GM18519 (cell line): Measurements from ENCODE around the gene SYT1.

Experiments
- ATAC-seq: cut with Tn5 transposase; IDR thresholded peaks from one replicate; pipeline ENCODE4 v1.9.1; 2021; ENCODE audit warnings: mild to moderate bottlenecking, moderate library complexity; ENCODE audit not compliant: unreplicated experiment, low FRiP score

Gene SYT1

GRCh38 chr12:79378496-79378895 lies 513.9 kb downstream of the SYT1 start:
- ATAC-seq, result no peak

GRCh38 chr12:79380402-79380801 lies 515.8 kb downstream of the SYT1 start:
- ATAC-seq, result no peak

- no peak for ATAC-seq
Observed at GRCh38 chr12:79381248-79382208, 517.0 kb downstream of the SYT1 start.

GRCh38 chr12:79384551-79384950 lies 520.0 kb downstream of the SYT1 start:
- no peak for ATAC-seq

GRCh38 chr12:79388011-79388410 lies 523.4 kb downstream of the SYT1 start:
- ATAC-seq, result no peak

GRCh38 chr12:79393842-79394241 lies 529.3 kb downstream of the SYT1 start:
- ATAC-seq, result no peak

- ATAC-seq, result no peak
Observed at GRCh38 chr12:79397609-79398008, 533.0 kb downstream of the SYT1 start.

- ATAC-seq, result no peak
Observed at GRCh38 chr12:79400481-79400880, 535.9 kb downstream of the SYT1 start.

- ATAC-seq, result no peak
Observed at GRCh38 chr12:79402606-79403005, 538.0 kb downstream of the SYT1 start.

GRCh38 chr12:79406993-79407392 lies 542.4 kb downstream of the SYT1 start:
- ATAC-seq, result no peak

- ATAC-seq, result peak; percentile 87
Observed at GRCh38 chr12:79407671-79408622, 543.4 kb downstream of the SYT1 start.

- no peak for ATAC-seq
Observed at GRCh38 chr12:79408689-79409088, 544.1 kb downstream of the SYT1 start.

GRCh38 chr12:79409562-79409961 lies 545.0 kb downstream of the SYT1 start:
- no peak for ATAC-seq

- ATAC-seq, result no peak
Observed at GRCh38 chr12:79411791-79412190, 547.2 kb downstream of the SYT1 start.

GRCh38 chr12:79413796-79414195 lies 549.2 kb downstream of the SYT1 start:
- no peak for ATAC-seq

- ATAC-seq, result no peak
Observed at GRCh38 chr12:79414252-79414651, 549.7 kb downstream of the SYT1 start.

GRCh38 chr12:79415321-79415720 lies 550.7 kb downstream of the SYT1 start:
- no peak for ATAC-seq

- no peak for ATAC-seq
Observed at GRCh38 chr12:79415746-79416435, 551.3 kb downstream of the SYT1 start.

- peak; percentile 37 for ATAC-seq
Observed at GRCh38 chr12:79420146-79420618, 555.6 kb downstream of the SYT1 start.

- ATAC-seq, result no peak
Observed at GRCh38 chr12:79421236-79421740, 556.7 kb downstream of the SYT1 start.
